IPS-15b (cell line): ENCODE results near the gene DIRAS1.
A peak's percentile ranks its signal among the peaks of the same experiment; 100 is the strongest.

Experiments
- H3K27me3 ChIP-seq: one replicate; pipeline ENCODE4 v1.6.1; 2013; ENCODE audit warnings: low read length; ENCODE audit not compliant: control insufficient read depth, insufficient read depth
- H3K36me3 ChIP-seq: one replicate; pipeline ENCODE4 v1.6.1; 2013; ENCODE audit warnings: low read length; ENCODE audit not compliant: control insufficient read depth, insufficient read depth
- H3K4me1 ChIP-seq: one replicate; pipeline ENCODE4 v1.6.1; 2013; ENCODE audit warnings: mild to moderate bottlenecking, low read length; ENCODE audit not compliant: control insufficient read depth, insufficient read depth
- H3K4me3 ChIP-seq: one replicate; pipeline ENCODE4 v1.5.1; 2013; ENCODE audit warnings: low read depth, low read length
- H3K9ac ChIP-seq: one replicate; pipeline ENCODE4 v1.6.1; 2013; ENCODE audit warnings: low read depth, mild to moderate bottlenecking, low read length
- H3K9me3 ChIP-seq: one replicate; pipeline ENCODE4 v1.6.1; 2013; ENCODE audit warnings: mild to moderate bottlenecking, low read length; ENCODE audit not compliant: control insufficient read depth, insufficient read depth

Gene DIRAS1

GRCh38 chr19:2750808-2751437 is 29.8 kb upstream of the DIRAS1 start:
- Histone ChIP-seq H3K4me1 (no peaks in the 10 kb centered on the region), H3K9me3 (no peaks in the 10 kb centered on the region), H3K9ac (no peak overlapping the region), H3K4me3 (no peak overlapping the region), H3K27me3 (no peaks in the 10 kb centered on the region), H3K36me3 (peaks cover 31% of the 10 kb centered on the region)

- Histone ChIP-seq H3K9me3 (no peaks in the 10 kb centered on the region), H3K4me3 (no peak overlapping the region), H3K9ac (no peak overlapping the region), H3K4me1 (no peaks in the 10 kb centered on the region), H3K36me3 (no peaks in the 10 kb centered on the region), H3K27me3 (peaks cover 5% of the 10 kb centered on the region)
These were observed 26.2 kb upstream of the DIRAS1 start for GRCh38 chr19:2747349-2747748.

GRCh38 chr19:2744113-2744512 is 22.9 kb upstream of the DIRAS1 start:
- Histone ChIP-seq H3K9me3 (no peaks in the 10 kb centered on the region), H3K36me3 (no peaks in the 10 kb centered on the region), H3K4me3 (no peak overlapping the region), H3K27me3 (peaks cover 5% of the 10 kb centered on the region), H3K4me1 (no peaks in the 10 kb centered on the region), H3K9ac (no peak overlapping the region)

GRCh38 chr19:2743099-2743498 is 21.9 kb upstream of the DIRAS1 start:
- H3K36me3 ChIP-seq, result no peaks in the 10 kb centered on the region

GRCh38 chr19:2740314-2740656 is 19.1 kb upstream of the DIRAS1 start:
- Histone ChIP-seq H3K4me1 (no peaks in the 10 kb centered on the region), H3K4me3 (no peak overlapping the region), H3K36me3 (peaks cover 15% of the 10 kb centered on the region), H3K9ac (no peak overlapping the region), H3K9me3 (no peaks in the 10 kb centered on the region), H3K27me3 (peaks cover 5% of the 10 kb centered on the region)

More at GRCh38 chr19:2743099-2743498, 21.9 kb upstream of the DIRAS1 start:
- H3K9me3 ChIP-seq, result no peaks in the 10 kb centered on the region
- no peak overlapping the region for H3K9ac ChIP-seq
- H3K27me3 ChIP-seq, result peaks cover 5% of the 10 kb centered on the region
- H3K4me1 ChIP-seq, result no peaks in the 10 kb centered on the region
- H3K4me3 ChIP-seq, result no peak overlapping the region

GRCh38 chr19:2739602-2740313 is 18.6 kb upstream of the DIRAS1 start, which contains the start of gene SLC39A3:
Gene SLC39A3, minus strand, starts transcription at chr19:2740017. Its CDS starts 2,760 bp downstream, at chr19:2737257.
- H3K36me3 ChIP-seq, result peaks cover 20% of the 10 kb centered on the region
- peak within 1 kb of the TSS; percentile 87 for H3K4me3 ChIP-seq
- H3K27me3 ChIP-seq, result peaks cover 5% of the 10 kb centered on the region
- H3K9me3 ChIP-seq, result no peaks in the 10 kb centered on the region
- no peaks in the 10 kb centered on the region for H3K4me1 ChIP-seq
- no peak within 1 kb of the TSS for H3K9ac ChIP-seq

GRCh38 chr19:2736550-2737190 is 15.5 kb upstream of the DIRAS1 start:
- Histone ChIP-seq H3K4me3 (no peak overlapping the region), H3K36me3 (peaks cover 31% of the 10 kb centered on the region), H3K9ac (no peak overlapping the region), H3K27me3 (no peaks in the 10 kb centered on the region), H3K9me3 (no peaks in the 10 kb centered on the region), H3K4me1 (no peaks in the 10 kb centered on the region)

GRCh38 chr19:2735374-2735773 is 14.2 kb upstream of the DIRAS1 start:
- H3K9me3 ChIP-seq, result no peaks in the 10 kb centered on the region
- peaks cover 31% of the 10 kb centered on the region for H3K36me3 ChIP-seq
- H3K27me3 ChIP-seq, result no peaks in the 10 kb centered on the region
- no peaks in the 10 kb centered on the region for H3K4me1 ChIP-seq
- H3K9ac ChIP-seq, result no peak overlapping the region
- H3K4me3 ChIP-seq, result no peak overlapping the region

- Histone ChIP-seq H3K36me3 (peaks cover 31% of the 10 kb centered on the region), H3K9ac (no peak overlapping the region)
These were observed 13.6 kb upstream of the DIRAS1 start for GRCh38 chr19:2734589-2735288.

GRCh38 chr19:2733930-2734588 is 12.9 kb upstream of the DIRAS1 start:
- Histone ChIP-seq H3K9me3 (no peaks in the 10 kb centered on the region), H3K27me3 (no peaks in the 10 kb centered on the region), H3K4me3 (no peak overlapping the region), H3K9ac (no peak overlapping the region), H3K36me3 (peaks cover 31% of the 10 kb centered on the region), H3K4me1 (no peaks in the 10 kb centered on the region)

More at GRCh38 chr19:2734589-2735288, 13.6 kb upstream of the DIRAS1 start:
- Histone ChIP-seq H3K9me3 (no peaks in the 10 kb centered on the region), H3K4me3 (no peak overlapping the region), H3K4me1 (no peaks in the 10 kb centered on the region), H3K27me3 (no peaks in the 10 kb centered on the region)

GRCh38 chr19:2732883-2733282 is 11.7 kb upstream of the DIRAS1 start:
- H3K4me1 ChIP-seq, result no peaks in the 10 kb centered on the region
- no peak overlapping the region for H3K4me3 ChIP-seq
- no peaks in the 10 kb centered on the region for H3K27me3 ChIP-seq
- H3K9me3 ChIP-seq, result no peaks in the 10 kb centered on the region
- peaks cover 31% of the 10 kb centered on the region for H3K36me3 ChIP-seq
- no peak overlapping the region for H3K9ac ChIP-seq
